ENCODE data around the gene FZR1. TPM values are rescaled to one million over a fixed set of nuclear protein-coding genes. Genes with fewer than 3 reads are reported as not detected.

FZR1 gene
- total and polyA plus RNA-seq, 2 of the 8 experiments (the other 6 are each of a cell fraction or from before 2014, with no cell fraction given), result 21.6 to 35.5 TPM

DNA sequence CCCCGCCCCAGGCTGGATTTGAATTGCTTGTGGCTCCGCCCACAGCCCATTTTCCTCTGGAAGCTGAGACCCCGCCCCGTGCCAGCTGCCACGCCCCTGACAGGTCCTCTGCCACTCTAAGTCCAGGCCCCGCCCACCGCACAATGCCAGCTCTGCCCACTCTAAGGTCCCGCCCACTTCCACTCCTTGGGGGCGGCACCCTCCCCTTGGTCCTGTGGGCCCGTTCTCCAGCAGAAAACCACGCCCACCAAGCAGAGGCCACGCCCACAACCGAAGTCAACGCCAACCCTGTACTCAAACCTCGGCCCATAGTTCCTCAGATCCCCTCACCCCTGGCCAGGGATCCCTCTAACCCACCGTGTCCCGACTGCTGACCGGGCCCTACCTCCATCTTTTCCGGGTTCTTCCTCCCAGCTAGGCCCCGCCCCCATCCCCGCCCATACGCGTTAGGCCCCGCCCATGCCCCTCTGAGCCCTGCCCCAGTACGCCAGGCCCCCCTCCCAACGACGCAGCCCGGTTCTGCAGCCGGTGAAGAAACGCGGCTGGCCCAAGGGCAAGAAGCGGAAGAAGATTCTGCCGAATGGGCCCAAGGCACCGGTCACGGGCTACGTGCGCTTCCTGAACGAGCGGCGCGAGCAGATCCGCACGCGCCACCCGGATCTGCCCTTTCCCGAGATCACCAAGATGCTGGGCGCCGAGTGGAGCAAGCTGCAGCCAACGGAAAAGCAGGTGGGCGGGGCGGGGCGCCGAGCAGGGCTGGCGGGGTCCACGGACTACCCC lies 67.9 kb downstream of the FZR1 start:
- H3K18ac ChIP-seq (ENCODE audit: extremely low read depth, low read length), result peak overlapping the region; percentile 97; the same call in 1 of the 2 replicates
- peak overlapping the region; percentile 66 to 97 (median 82) for H3K4me3 ChIP-seq (ENCODE audit: extremely low read depth in 1 of 4, insufficient read depth in 2 of 4, low read depth in 3 of 4, low read length in 4 of 4)
- H3K27me3 ChIP-seq (replicated peaks in 1 of 4; ENCODE audit: control insufficient read depth in 3 of 4, extremely low read depth in 1 of 4, insufficient read depth in 3 of 4, low read length in 3 of 4), result peaks cover 0 to 3% (median 0%) of the 10 kb centered on the region in 4 experiments; a peak in 1 of 7 replicates
- peak overlapping the region; percentile 93 for H4K5ac ChIP-seq (ENCODE audit: insufficient read length, low read depth, low read length)
- no peaks in the 10 kb centered on the region for H3K9me3 ChIP-seq (ENCODE audit: insufficient read depth in 2 of 2, low read depth in 1 of 2, low read length in 1 of 2)
- no peak overlapping the region for H2AK5ac ChIP-seq (ENCODE audit: low read depth, low read length)
- ChIA-PET POLR2A (ENCODE audit: partially characterized antibody) (interaction anchor here (0.6 to 2.2 kb wide), 6 partner anchors 15 to 411 kb away, joined by 3 to 5 read pairs (median 3); partner anchors contain the start of genes EEF2 and MFSD12), CTCF (ENCODE audit: partially characterized antibody) (interaction anchor here (0.7 to 6.6 kb wide), 8 partner anchors 9 to 118 kb away, joined by 3 to 51 read pairs (median 4); partner anchors contain the start of gene GIPC3)
- H4K8ac ChIP-seq (ENCODE audit: extremely low read depth, insufficient read depth, low read length), result peak overlapping the region; percentile 90; the same call in 1 of the 2 replicates
- H4K20me1 ChIP-seq (replicated peaks in 1 of 2; ENCODE audit: control insufficient read depth in 1 of 2, insufficient read depth in 2 of 2, low read length in 2 of 2), result peaks cover 3 to 8% of the 10 kb centered on the region in 2 experiments
- no peak overlapping the region for H3K23ac ChIP-seq (ENCODE audit: insufficient read length)
- peaks cover 21% of the 10 kb centered on the region; the same call in 1 of the 2 replicates for H3K23me2 ChIP-seq (ENCODE audit: low read depth, low read length)
- DNase-seq (ENCODE audit: low read depth in 1 of 2, low spot score in 2 of 2) (peak; percentile 97 to 100), FAIRE-seq (peak; percentile 69)
- H2BK20ac ChIP-seq (ENCODE audit: low read length), result no peak overlapping the region
- H3K4me1 ChIP-seq (replicated peaks in 1 of 4; ENCODE audit: control insufficient read depth in 3 of 4, insufficient read depth in 4 of 4, low read length in 3 of 4), result peaks cover 3 to 17% (median 12%) of the 10 kb centered on the region in 4 experiments; a peak in 6 of 7 replicates
- peak overlapping the region; percentile 93 for H2BK5ac ChIP-seq (ENCODE audit: low read depth, low read length)
- H3K56ac ChIP-seq (replicated peaks; ENCODE audit: insufficient read length, low read depth, low read length), result no peak overlapping the region
- no peak overlapping the region; a peak in 1 of 7 replicates for H3K9ac ChIP-seq (replicated peaks in 1 of 4; ENCODE audit: extremely low read depth in 1 of 4, low read depth in 3 of 4, low read length in 3 of 4)
- no peak overlapping the region for H2AFZ ChIP-seq (ENCODE audit: low read length)
- no peak overlapping the region for H4K91ac ChIP-seq (replicated peaks; ENCODE audit: insufficient read length, low read length)
- H3K4ac ChIP-seq (replicated peaks; ENCODE audit: insufficient read length, low read depth, low read length), result no peak overlapping the region
- WGBS, 2 experiments (ENCODE audit: extremely low coverage in 1 of 2, insufficient coverage in 1 of 2, insufficient read length in 1 of 2, insufficient replicate concordance in 2 of 2, low coverage in 1 of 2, low lambda C conversion rate in 2 of 2, missing lambda C conversion rate in 1 of 2), result 28% methylated on average over 40 of the region's 55 CpGs; no CpG with 5 or more reads in 1 of the 2 experiments
- H3K36me3 ChIP-seq (ENCODE audit: control insufficient read depth in 2 of 4, insufficient read depth in 4 of 4, low read length in 3 of 4), result no peaks in the 10 kb centered on the region
- H3K4me2 ChIP-seq (ENCODE audit: insufficient read depth in 1 of 2, low read depth in 2 of 2, low read length in 2 of 2), result peak overlapping the region; percentile 70 to 77
- no peaks in the 10 kb centered on the region for H3K79me2 ChIP-seq (ENCODE audit: control insufficient read depth in 1 of 2, insufficient read depth in 2 of 2, low read length in 2 of 2)
- H2BK120ac ChIP-seq (replicated peaks; ENCODE audit: low read depth, low read length), result no peak overlapping the region
- H3K14ac ChIP-seq (ENCODE audit: insufficient read length), result no peak overlapping the region
- H3K27ac ChIP-seq (ENCODE audit: low read depth, low read length), result no peak overlapping the region
- H2BK12ac ChIP-seq (ENCODE audit: low read depth, low read length), result no peak overlapping the region
- H3K79me1 ChIP-seq (ENCODE audit: low read depth, low read length), result no peaks in the 10 kb centered on the region
- no peak overlapping the region for H2BK15ac ChIP-seq (ENCODE audit: low read length)
- TF ChIP-seq CTBP2 (IDR thresholded peaks at IDR 0.05; ENCODE audit: borderline replicate concordance, insufficient read depth, insufficient read length, low read length) (no peak), SAP30 (IDR thresholded peaks at IDR 0.05; ENCODE audit: insufficient read depth, insufficient replicate concordance, low read length) (no peak), NRF1 (IDR thresholded peaks at IDR 0.05; ENCODE audit: low read depth, low read length) (no peak), TEAD4 (IDR thresholded peaks at IDR 0.05; ENCODE audit: low read depth, low read length) (no peak), YY1 (IDR thresholded peaks at IDR 0.05; ENCODE audit: low read depth, low read length) (peak; percentile 64; the same call in 1 of the 2 replicates), CREB1 (IDR thresholded peaks at IDR 0.05) (peak; percentile 19; the same call in 1 of the 2 replicates), ZNF274 (IDR thresholded peaks at IDR 0.05; ENCODE audit: borderline replicate concordance, extremely low read depth, low read length) (no peak), RAD21 (IDR thresholded peaks at IDR 0.05 in 1 of 2, conservative IDR thresholded peaks at IDR 0.05 in 1 of 2; ENCODE audit: low read depth in 2 of 2, low read length in 2 of 2) (no peak), SP2 (IDR thresholded peaks at IDR 0.05; ENCODE audit: low read length) (no peak), CBX8 (IDR thresholded peaks at IDR 0.05; ENCODE audit: borderline replicate concordance, low read depth, low read length) (no peak), SP1 (IDR thresholded peaks at IDR 0.05; ENCODE audit: low read depth, low read length) (peak; percentile 87), RFX5 (IDR thresholded peaks at IDR 0.05; ENCODE audit: borderline replicate concordance, low read depth, low read length) (no peak)
